Ovary (tissue), 9 donors: ENCODE results near the gene SPACA7. TPM values are rescaled to one million over a fixed set of nuclear protein-coding genes. Genes with fewer than 3 reads are reported as not detected.

Experiments
- DNase-seq, 5 donors: peaks; one replicate each; pipeline ENCODE4 v3.0.0-alpha.2; 2019 to 2020
- H3K27ac ChIP-seq, 2 donors: fragments of 200-600 bp; one replicate each; pipeline versions ENCODE4 v1.5.1 to v1.8.0; 2019 to 2022
- H3K27me3 ChIP-seq: fragments of 200-600 bp; one replicate; pipeline ENCODE4 v1.8.0; 2022
- H3K36me3 ChIP-seq: fragments of 200-600 bp; sonication (generic); one replicate; pipeline ENCODE4 v1.5.1; 2019
- H3K4me1 ChIP-seq: one replicate; pipeline ENCODE4 v1.8.1; 2013; ENCODE audit warnings: mild to moderate bottlenecking, moderate library complexity; ENCODE audit not compliant: insufficient read depth
- H3K4me3 ChIP-seq: fragments of 200-600 bp; sonication (generic); one replicate; pipeline ENCODE4 v1.5.1; 2017
- H3K9me3 ChIP-seq, 2 donors: fragments of 200-600 bp in 1 of 2; sonication (generic) in 1 of 2; one replicate each; pipeline versions ENCODE4 v1.5.1 to v1.8.1; 2013 to 2019; ENCODE audit warnings: mild to moderate bottlenecking in 1 of 2, moderate library complexity in 1 of 2
- CTCF ChIP-seq, 3 donors: fragments of 450-650 bp in 2 of 3; fragments of 200-600 bp in 1 of 3; IDR thresholded peaks; one replicate each; pipeline versions ENCODE4 v1.5.1 to v1.8.0; 2016 to 2022; ENCODE audit warnings: antibody characterized with exemption in 3 of 3, mild to moderate bottlenecking in 1 of 3
- EP300 ChIP-seq: sonication (generic); formaldehyde crosslinking; IDR thresholded peaks from one replicate; pipeline ENCODE4 v1.6.1; 2017; ENCODE audit warnings: antibody characterized with exemption
- POLR2A ChIP-seq: fragments of 450-650 bp; IDR thresholded peaks from one replicate; pipeline ENCODE4 v1.6.1; 2017; ENCODE audit warnings: antibody characterized with exemption, mild to moderate bottlenecking, moderate library complexity
- WGBS, 3 donors: extraction: QIAGEN DNeasy Blood & Tissue Kit in 1 of 3; methylation state at CpG; one replicate each; pipeline versions ENCODE4 v1.1.5 to v1.1.7; 2013 to 2017; 5-methylcytosine and 5-hydroxymethylcytosine counted together
- intact Hi-C, 4 donors: fragments of 100-400 bp; cut with DNase I; formaldehyde crosslinking; loops; one replicate each; pipeline versions ENCODE4 v1.11.0 to v1.15.1; 2022 to 2023
- polyA plus RNA-seq, 2 donors: library from polyadenylated mRNA; stranded (reverse); fragments of 200-250 nt in 1 of 2; fragments of 350-450 nt in 1 of 2; fragmentation: Illumina TruSeq in 1 of 2; extraction: RNeasy Lipid Tissue Mini Kit (QIAGEN cat#74804) in 1 of 2; gene quantifications; one replicate each; pipeline ENCODE4 v1.2.3, GENCODE V29; 2013 to 2014
- total RNA-seq, 7 donors: library from RNA; depleted of rRNA in 2 of 7; stranded (reverse); fragments of >200 nt in 2 of 7; fragmentation: NEBNext Ultra II Directional in 3 of 7; extraction: Animal tissue kit (Norgen Biotek cat#: 25700) in 3 of 7; gene quantifications; one replicate each; pipeline versions ENCODE4 v1.1.0 to v1.2.4, GENCODE V29; 2016 to 2023
- donor health status: DM: no; HTN: no; CAD: no; lungs with moderate emphysema.
- donor health status: DM: no; HTN: no; CAD: no.
- donor health status: Bipolar disorder and iron deficiency.
- donor health status: DM: yes; HTN: yes; CAD: no.
- donor health status: DM: no; HTN: no; CAD: no.
- donor health status: DM: yes; HTN: yes; CAD: no.

Gene SPACA7
- total and polyA plus RNA-seq, 9 donors: not detected

- H3K4me3 ChIP-seq: no peak overlapping the region
- TF ChIP-seq EP300 (no peak), CTCF (IDR thresholded peaks at IDR 0.05) (no peak), POLR2A (no peak)
- intact Hi-C loops: no loop called here
- H3K27ac ChIP-seq: no peak overlapping the region
- no peaks in the 10 kb centered on the region for H3K36me3 ChIP-seq
- no peaks in the 10 kb centered on the region for H3K27me3 ChIP-seq
- no peaks in the 10 kb centered on the region for H3K9me3 ChIP-seq
- 79 to 84% (median 82%) methylated on average over 13 of the region's 13 CpGs for WGBS, 3 donors
- DNase-seq: no peak
- no peaks in the 10 kb centered on the region for H3K4me1 ChIP-seq
Observed at GRCh38 chr13:112356190-112356589, 20.0 kb upstream of the SPACA7 start.

- H3K4me1 ChIP-seq: no peaks in the 10 kb centered on the region
- intact Hi-C loops: no loop called here
- WGBS, 3 donors: 90 to 98% (median 95%) methylated on average over 4 of the region's 4 CpGs
Observed at GRCh38 chr13:112358156-112358555, 18.0 kb upstream of the SPACA7 start.

GRCh38 chr13:112362021-112362420 is 14.1 kb upstream of the SPACA7 start:
- no peaks in the 10 kb centered on the region for H3K36me3 ChIP-seq
- H3K4me1 ChIP-seq: no peaks in the 10 kb centered on the region
- H3K4me3 ChIP-seq: no peak overlapping the region
- no peak for TF ChIP-seq CTCF (IDR thresholded peaks at IDR 0.05)
- TF ChIP-seq POLR2A: no peak
- TF ChIP-seq EP300: no peak
- no peaks in the 10 kb centered on the region for H3K9me3 ChIP-seq
- DNase-seq: no peak
- 48 to 58% (median 54%) methylated on average over 5 of the region's 5 CpGs for WGBS, 3 donors
- intact Hi-C loops: no loop called here
- no peak overlapping the region for H3K27ac ChIP-seq
- H3K27me3 ChIP-seq: no peaks in the 10 kb centered on the region

More at GRCh38 chr13:112358156-112358555, 18.0 kb upstream of the SPACA7 start:
- H3K9me3 ChIP-seq: no peaks in the 10 kb centered on the region
- no peaks in the 10 kb centered on the region for H3K27me3 ChIP-seq
- H3K36me3 ChIP-seq: no peaks in the 10 kb centered on the region
- no peak overlapping the region for H3K4me3 ChIP-seq
- TF ChIP-seq CTCF (IDR thresholded peaks at IDR 0.05): no peak
- TF ChIP-seq EP300: no peak
- no peak for TF ChIP-seq POLR2A
- no peak overlapping the region for H3K27ac ChIP-seq
- DNase-seq: no peak

- intact Hi-C loops: no loop called here
- DNase-seq: no peak
- H3K36me3 ChIP-seq: no peaks in the 10 kb centered on the region
- H3K27me3 ChIP-seq: no peaks in the 10 kb centered on the region
- no peaks in the 10 kb centered on the region for H3K9me3 ChIP-seq
- TF ChIP-seq EP300 (no peak), CTCF (IDR thresholded peaks at IDR 0.05) (no peak), POLR2A (no peak)
- H3K4me1 ChIP-seq: no peaks in the 10 kb centered on the region
- WGBS, 3 donors: 46 to 50% (median 50%) methylated on average over 12 of the region's 12 CpGs
- no peak overlapping the region for H3K4me3 ChIP-seq
- H3K27ac ChIP-seq: no peak overlapping the region
Observed at GRCh38 chr13:112363867-112364528, 12.2 kb upstream of the SPACA7 start.
